K562 (cell line): ENCODE measurements around the gene ZBTB9. TPM values are rescaled to one million over a fixed set of nuclear protein-coding genes. Genes with fewer than 3 reads are reported as not detected.
A peak's percentile ranks its signal among the peaks of the same experiment; 100 is the strongest.

Experiments
- ATF3 ChIP-seq, 2 experiments: fragments of 450-650 bp in 1 of 2; sonication (generic) in 1 of 2; formaldehyde crosslinking in 1 of 2; IDR thresholded peaks in 1 of 2; conservative IDR thresholded peaks in 1 of 2; 2 replicates each; pipeline versions ENCODE4 v1.6.1 to v1.8.1; 2016 to 2023; ENCODE audit warnings: mild to moderate bottlenecking in 2 of 2, moderate library complexity in 2 of 2, inconsistent platforms in 1 of 2, missing genetic modification reagents in 1 of 2
- CAMTA2 ChIP-seq: fragments of 250-450 bp; sonication (Bioruptor Pico); conservative IDR thresholded peaks from 2 replicates; pipeline ENCODE4 v1.5.1; 2022
- CBX3 ChIP-seq, 2 experiments: IDR thresholded peaks; 1 replicate in 1 of 2; 2 replicates in 1 of 2; pipeline ENCODE4 v1.6.1; 2012; ENCODE audit warnings: inconsistent platforms in 2 of 2, low read length in 2 of 2, borderline replicate concordance in 1 of 2, control low read depth in 1 of 2
- E2F5 ChIP-seq: sonication (generic); formaldehyde crosslinking; IDR thresholded peaks from 2 replicates; pipeline ENCODE4 v1.8.0; 2022; ENCODE audit warnings: mild to moderate bottlenecking, missing genetic modification reagents
- E4F1 ChIP-seq: fragments of 250-450 bp; sonication (Bioruptor Pico); IDR thresholded peaks from 2 replicates; pipeline ENCODE4 v1.5.0; 2021; ENCODE audit warnings: mild to moderate bottlenecking, borderline replicate concordance
- FOS ChIP-seq: IDR thresholded peaks from 3 replicates; pipeline ENCODE4 v1.6.1; 2011; ENCODE audit not compliant: insufficient read length; ENCODE audit errors: extremely low read depth
- HBP1 ChIP-seq: fragments of 450-650 bp; formaldehyde crosslinking; IDR thresholded peaks from 2 replicates; pipeline ENCODE4 v1.4.0; 2022; ENCODE audit warnings: missing genetic modification characterization
- HES1 ChIP-seq: fragments of 450-650 bp; IDR thresholded peaks from 2 replicates; pipeline ENCODE4 v1.6.1; 2016; ENCODE audit warnings: low read depth, mild to moderate bottlenecking, moderate library complexity
- HSF4 ChIP-seq: fragments of 250-450 bp; sonication (Bioruptor Pico); IDR thresholded peaks from 2 replicates; pipeline ENCODE4 v2.1.2; 2022; ENCODE audit warnings: mild to moderate bottlenecking, moderate library complexity, borderline replicate concordance
- KDM5B ChIP-seq: fragments of 200-600 bp; sonication (generic); IDR thresholded peaks from 2 replicates; pipeline ENCODE4 v1.6.1; 2012; ENCODE audit warnings: low read depth, mild to moderate bottlenecking, moderate library complexity, low read length, control low read depth, inconsistent platforms; ENCODE audit not compliant: insufficient replicate concordance
- NCOA1 ChIP-seq: fragments of 450-650 bp; IDR thresholded peaks from 2 replicates; pipeline ENCODE4 v1.6.1; 2016; ENCODE audit warnings: low read depth
- NFYB ChIP-seq: IDR thresholded peaks from 2 replicates; pipeline ENCODE4 v1.6.1; 2011; ENCODE audit warnings: mild to moderate bottlenecking, moderate library complexity; ENCODE audit not compliant: insufficient read length; ENCODE audit errors: extremely low read depth
- RBM17 ChIP-seq: fragments of 200-400 bp; formaldehyde crosslinking; IDR thresholded peaks from 2 replicates; pipeline ENCODE4 v1.6.1; 2017; ENCODE audit warnings: low read depth, mild to moderate bottlenecking, low read length, borderline replicate concordance
- STAG1 ChIP-seq: sonication (generic); formaldehyde crosslinking; IDR thresholded peaks from 2 replicates; pipeline ENCODE4 v1.5.0; 2020; ENCODE audit warnings: missing genetic modification reagents, borderline replicate concordance
- SUPT5H ChIP-seq: fragments of 450-650 bp; IDR thresholded peaks from 2 replicates; pipeline ENCODE4 v1.6.1; 2016
- ZC3H4 ChIP-seq: sonication (generic); formaldehyde crosslinking; IDR thresholded peaks from 2 replicates; pipeline ENCODE4 v1.9.0; 2021; ENCODE audit warnings: missing genetic modification reagents, borderline replicate concordance
- ZNF140 ChIP-seq: fragments of 250-450 bp; sonication (Bioruptor Pico); IDR thresholded peaks from 2 replicates; pipeline ENCODE4 v1.8.0; 2021; ENCODE audit warnings: moderate library complexity, mild to moderate bottlenecking, inconsistent platforms
- ZNF384 ChIP-seq: IDR thresholded peaks from 2 replicates; pipeline ENCODE4 v1.6.1; 2012; ENCODE audit warnings: low read depth, low read length, improper control_type of control experiment
- ZNF41 ChIP-seq: fragments of 250-450 bp; sonication (Bioruptor Pico); conservative IDR thresholded peaks from 2 replicates; pipeline ENCODE4 v1.4.0; 2020; ENCODE audit warnings: mild to moderate bottlenecking
- ZNF561 ChIP-seq: fragments of 450-650 bp; formaldehyde crosslinking; conservative IDR thresholded peaks from 2 replicates; pipeline ENCODE4 v1.4.0; 2020; ENCODE audit warnings: mild to moderate bottlenecking, moderate library complexity
- polyA plus RNA-seq, 8 experiments: library from polyadenylated mRNA; depleted of rRNA in 4 of 8; stranded (reverse) in 5 of 8; unstranded in 3 of 8; fragments of >200 nt; fragmentation: Nextera tagmentation in 2 of 8; fragmentation: Illumina TruSeq in 1 of 8; extraction: Ambion mirVana in 2 of 8; extraction: Trizol in 1 of 8; gene quantifications; 2 replicates each; pipeline versions ENCODE4 v1.2.1 to v1.2.3, GENCODE V29; 2011 to 2014; ENCODE audit warnings: inconsistent platforms in 1 of 8, missing spikeins in 1 of 8
- total RNA-seq, 7 experiments: library from RNA; depleted of rRNA in 6 of 7; stranded (reverse); fragments of >200 nt in 6 of 7; fragmentation: Illumina TruSeq in 2 of 7; extraction: Trizol in 2 of 7; gene quantifications; 2 replicates each; pipeline versions ENCODE4 v1.2.1 to v1.2.3, GENCODE V29; 2011 to 2021; ENCODE audit warnings: low replicate concordance in 1 of 7

Gene ZBTB9
- total and polyA plus RNA-seq, 9 of the 15 experiments (the other 6 are each of a cell fraction or from before 2014, with no cell fraction given): 1.9 to 19.5 (median 10.4) TPM

GRCh38 chr6:33417903-33418689 lies 36.3 kb upstream of the ZBTB9 start, which contains the start of gene CUTA (continued):
- TF ChIP-seq E2F5 (CRISPR knock-in tag) (0 out of 2 replicates have a peak, but pooled peaks have one; percentile 29), CBX3 (IDR thresholded peaks at IDR 0.05; ENCODE audit: borderline replicate concordance in 1 of 2, low read length in 2 of 2) (peak in 1 of 2 experiments; percentile 8; a peak in 2 of 3 replicates), ZNF561 (CRISPR knock-in tag) (no peak), E4F1 (CRISPR knock-in tag) (no peak), NFYB (peak; percentile 69), KDM5B (peak; percentile 61), ZNF140 (CRISPR knock-in tag) (no peak), FOS (peak; percentile 81), ZNF41 (CRISPR knock-in tag) (no peak), ZNF384 (0 out of 2 replicates have a peak, but pooled peaks have one; percentile 4), STAG1 (no peak), HSF4 (CRISPR knock-in tag) (0 out of 2 replicates have a peak, but pooled peaks have one; percentile 68), ATF3 (IDR thresholded peaks at IDR 0.05) (peak; percentile 82), ATF3 (CRISPR knock-in tag; conservative IDR thresholded peaks at IDR 0.05) (peak; percentile 16; the same call in 1 of the 2 replicates), ZC3H4 (no peak), NCOA1 (no peak), HBP1 (no peak; the same call in 1 of the 2 replicates), HES1 (peak; percentile 86), RBM17 (no peak), SUPT5H (peak; percentile 83), CAMTA2 (0 out of 2 replicates have a peak, but pooled peaks have one; percentile 54)
